ENCODE measurements around the gene DDIAS.
A peak's percentile ranks its signal among the peaks of the same experiment; 100 is the strongest.

DNA sequence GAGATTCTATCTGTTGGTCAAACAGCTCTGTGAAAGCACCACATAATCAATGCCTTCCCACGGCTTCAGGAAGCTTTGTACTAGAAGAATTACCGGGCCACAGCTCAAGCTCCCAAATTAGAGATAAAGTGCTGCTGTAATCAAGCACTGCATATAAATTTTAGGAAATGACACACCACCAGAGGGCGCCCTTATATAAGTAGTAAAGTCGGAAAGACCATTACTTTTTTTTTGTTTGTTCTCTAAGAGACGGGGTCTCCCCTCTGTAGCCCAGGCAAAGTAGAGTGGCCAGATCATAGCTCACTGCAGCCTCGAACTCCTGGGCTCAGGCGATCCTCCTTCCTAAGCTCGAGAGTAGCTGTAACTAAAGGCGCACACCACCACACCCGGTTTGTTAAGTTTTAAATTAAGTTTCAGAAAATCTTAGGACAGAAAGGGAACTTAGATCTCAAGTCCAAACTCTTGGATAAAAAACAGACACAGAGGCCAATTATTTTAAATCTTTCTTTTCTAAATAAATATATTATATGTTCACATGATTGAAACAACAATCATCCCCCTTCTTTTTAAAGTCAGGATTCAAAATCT, 33.9 kb upstream of the DDIAS start:
- TF ChIP-seq SRF (IDR thresholded peaks at IDR 0.05; ENCODE audit: low read depth), result no peak
- TF ChIP-seq, protein P1, sequence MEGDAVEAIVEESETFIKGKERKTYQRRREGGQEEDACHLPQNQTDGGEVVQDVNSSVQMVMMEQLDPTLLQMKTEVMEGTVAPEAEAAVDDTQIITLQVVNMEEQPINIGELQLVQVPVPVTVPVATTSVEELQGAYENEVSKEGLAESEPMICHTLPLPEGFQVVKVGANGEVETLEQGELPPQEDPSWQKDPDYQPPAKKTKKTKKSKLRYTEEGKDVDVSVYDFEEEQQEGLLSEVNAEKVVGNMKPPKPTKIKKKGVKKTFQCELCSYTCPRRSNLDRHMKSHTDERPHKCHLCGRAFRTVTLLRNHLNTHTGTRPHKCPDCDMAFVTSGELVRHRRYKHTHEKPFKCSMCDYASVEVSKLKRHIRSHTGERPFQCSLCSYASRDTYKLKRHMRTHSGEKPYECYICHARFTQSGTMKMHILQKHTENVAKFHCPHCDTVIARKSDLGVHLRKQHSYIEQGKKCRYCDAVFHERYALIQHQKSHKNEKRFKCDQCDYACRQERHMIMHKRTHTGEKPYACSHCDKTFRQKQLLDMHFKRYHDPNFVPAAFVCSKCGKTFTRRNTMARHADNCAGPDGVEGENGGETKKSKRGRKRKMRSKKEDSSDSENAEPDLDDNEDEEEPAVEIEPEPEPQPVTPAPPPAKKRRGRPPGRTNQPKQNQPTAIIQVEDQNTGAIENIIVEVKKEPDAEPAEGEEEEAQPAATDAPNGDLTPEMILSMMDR (IDR thresholded peaks at IDR 0.05 in 2 of 3, conservative IDR thresholded peaks at IDR 0.05 in 1 of 3; ENCODE audit: borderline replicate concordance in 1 of 3, insufficient read depth in 1 of 3, low read depth in 2 of 3, low read length in 2 of 3), result peak; percentile 55 to 80 (median 63); a peak in 5 of 6 replicates
- TF ChIP-seq RAD21 (IDR thresholded peaks at IDR 0.05; ENCODE audit: low read depth), result peak; percentile 82
- no peak for TF ChIP-seq YY1 (IDR thresholded peaks at IDR 0.05; ENCODE audit: extremely low read depth, insufficient replicate concordance, low read depth, low read length)
- TF ChIP-seq, protein P2, sequence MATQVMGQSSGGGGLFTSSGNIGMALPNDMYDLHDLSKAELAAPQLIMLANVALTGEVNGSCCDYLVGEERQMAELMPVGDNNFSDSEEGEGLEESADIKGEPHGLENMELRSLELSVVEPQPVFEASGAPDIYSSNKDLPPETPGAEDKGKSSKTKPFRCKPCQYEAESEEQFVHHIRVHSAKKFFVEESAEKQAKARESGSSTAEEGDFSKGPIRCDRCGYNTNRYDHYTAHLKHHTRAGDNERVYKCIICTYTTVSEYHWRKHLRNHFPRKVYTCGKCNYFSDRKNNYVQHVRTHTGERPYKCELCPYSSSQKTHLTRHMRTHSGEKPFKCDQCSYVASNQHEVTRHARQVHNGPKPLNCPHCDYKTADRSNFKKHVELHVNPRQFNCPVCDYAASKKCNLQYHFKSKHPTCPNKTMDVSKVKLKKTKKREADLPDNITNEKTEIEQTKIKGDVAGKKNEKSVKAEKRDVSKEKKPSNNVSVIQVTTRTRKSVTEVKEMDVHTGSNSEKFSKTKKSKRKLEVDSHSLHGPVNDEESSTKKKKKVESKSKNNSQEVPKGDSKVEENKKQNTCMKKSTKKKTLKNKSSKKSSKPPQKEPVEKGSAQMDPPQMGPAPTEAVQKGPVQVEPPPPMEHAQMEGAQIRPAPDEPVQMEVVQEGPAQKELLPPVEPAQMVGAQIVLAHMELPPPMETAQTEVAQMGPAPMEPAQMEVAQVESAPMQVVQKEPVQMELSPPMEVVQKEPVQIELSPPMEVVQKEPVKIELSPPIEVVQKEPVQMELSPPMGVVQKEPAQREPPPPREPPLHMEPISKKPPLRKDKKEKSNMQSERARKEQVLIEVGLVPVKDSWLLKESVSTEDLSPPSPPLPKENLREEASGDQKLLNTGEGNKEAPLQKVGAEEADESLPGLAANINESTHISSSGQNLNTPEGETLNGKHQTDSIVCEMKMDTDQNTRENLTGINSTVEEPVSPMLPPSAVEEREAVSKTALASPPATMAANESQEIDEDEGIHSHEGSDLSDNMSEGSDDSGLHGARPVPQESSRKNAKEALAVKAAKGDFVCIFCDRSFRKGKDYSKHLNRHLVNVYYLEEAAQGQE (IDR thresholded peaks at IDR 0.05; ENCODE audit: low read depth), result no peak

Measured in HCT116 (cell line).